Loucy (cell line): ENCODE data around the gene MUC7.

Source experiments
- H2AFZ ChIP-seq: fragments of 200-600 bp; sonication (generic); 2 replicates; pipeline ENCODE4 v1.6.0; 2016; ENCODE audit warnings: antibody characterized with exemption, mild to moderate bottlenecking, low read length, moderate library complexity
- H3F3A ChIP-seq: fragments of 200-600 bp; 2 replicates; pipeline ENCODE4 v1.6.0; 2016; ENCODE audit warnings: antibody characterized with exemption, low read depth, mild to moderate bottlenecking
- H3K27me3 ChIP-seq: fragments of 200-600 bp; sonication (generic); 2 replicates; pipeline ENCODE4 v1.6.1; 2014; ENCODE audit warnings: low read length, mild to moderate bottlenecking; ENCODE audit not compliant: insufficient read depth, poor library complexity, severe bottlenecking
- H3K36me3 ChIP-seq: fragments of 200-600 bp; sonication (generic); 2 replicates; pipeline ENCODE4 v1.6.1; 2016; ENCODE audit warnings: low read length; ENCODE audit not compliant: insufficient read depth
- H3K4me1 ChIP-seq: fragments of 200-600 bp; sonication (generic); 2 replicates; pipeline ENCODE4 v1.5.1; 2014; ENCODE audit warnings: low read length, mild to moderate bottlenecking; ENCODE audit not compliant: insufficient read depth, poor library complexity, severe bottlenecking
- H3K4me2 ChIP-seq: fragments of 200-600 bp; sonication (generic); 2 replicates; pipeline ENCODE4 v1.6.0; 2014; ENCODE audit warnings: antibody characterized with exemption, low read length, low read depth, mild to moderate bottlenecking; ENCODE audit not compliant: poor library complexity, severe bottlenecking
- H3K4me3 ChIP-seq: fragments of 200-600 bp; sonication (generic); 2 replicates; pipeline ENCODE4 v1.5.1; 2014; ENCODE audit warnings: low read length, mild to moderate bottlenecking, mixed read lengths; ENCODE audit not compliant: poor library complexity, severe bottlenecking
- H3K79me2 ChIP-seq: fragments of 200-600 bp; sonication (generic); 2 replicates; pipeline ENCODE4 v1.6.1; 2014; ENCODE audit warnings: low read length; ENCODE audit not compliant: insufficient read depth
- H3K9ac ChIP-seq: fragments of 200-600 bp; sonication (generic); 2 replicates; pipeline ENCODE4 v1.6.0; 2014; ENCODE audit warnings: mild to moderate bottlenecking, low read depth, low read length, moderate library complexity; ENCODE audit not compliant: poor library complexity, severe bottlenecking
- H3K9me2 ChIP-seq: fragments of 200-600 bp; sonication (generic); replicated peaks from 2 replicates; pipeline ENCODE4 v1.6.1; 2016; ENCODE audit warnings: low read depth, low read length, mixed read lengths
- H3K9me3 ChIP-seq: fragments of 200-600 bp; sonication (generic); 2 replicates; pipeline ENCODE4 v1.6.1; 2014; ENCODE audit warnings: mild to moderate bottlenecking, antibody characterized with exemption, low read length, low read depth; ENCODE audit not compliant: insufficient read depth
- H4K20me1 ChIP-seq: fragments of 200-600 bp; sonication (generic); 2 replicates; pipeline ENCODE4 v1.6.0; 2014; ENCODE audit warnings: antibody characterized with exemption, low read length, mild to moderate bottlenecking; ENCODE audit not compliant: insufficient read depth, poor library complexity, severe bottlenecking
- CTCF ChIP-seq: fragments of 200-600 bp; sonication (generic); conservative IDR thresholded peaks from 2 replicates; pipeline ENCODE4 v1.5.1; 2014; ENCODE audit warnings: mild to moderate bottlenecking, antibody characterized with exemption, low read length
- EZH2phosphoT487 ChIP-seq: fragments of 200-600 bp; IDR thresholded peaks from 2 replicates; pipeline ENCODE4 v1.6.1; 2018; ENCODE audit warnings: antibody characterized with exemption, mild to moderate bottlenecking, moderate library complexity, borderline replicate concordance

MUC7 gene

GRCh38 chr4:70449220-70449619 lies 22.8 kb upstream of the MUC7 start:
- no peaks in the 10 kb centered on the region for H3K9me2 ChIP-seq
- TF ChIP-seq EZH2phosphoT487 (no peak), CTCF (no peak)
- H3K27me3 ChIP-seq = no peaks in the 10 kb centered on the region
- no peak overlapping the region for H3K9ac ChIP-seq
- no peak overlapping the region for H3K4me2 ChIP-seq
- H3K4me1 ChIP-seq = no peaks in the 10 kb centered on the region
- H3K9me3 ChIP-seq = no peaks in the 10 kb centered on the region
- H2AFZ ChIP-seq = no peak overlapping the region
- H3K79me2 ChIP-seq = no peaks in the 10 kb centered on the region
- H3K36me3 ChIP-seq = no peaks in the 10 kb centered on the region
- H3K4me3 ChIP-seq = no peak overlapping the region
- no peaks in the 10 kb centered on the region for H3F3A ChIP-seq
- H4K20me1 ChIP-seq = no peaks in the 10 kb centered on the region

- no peaks in the 10 kb centered on the region for H3K4me1 ChIP-seq
- no peaks in the 10 kb centered on the region for H3F3A ChIP-seq
- H2AFZ ChIP-seq = no peak overlapping the region
- H3K9me2 ChIP-seq = no peaks in the 10 kb centered on the region
- H3K36me3 ChIP-seq = no peaks in the 10 kb centered on the region
- no peak overlapping the region for H3K9ac ChIP-seq
- H3K4me2 ChIP-seq = no peak overlapping the region
- TF ChIP-seq EZH2phosphoT487 = no peak
- no peak for TF ChIP-seq CTCF
- H3K27me3 ChIP-seq = no peaks in the 10 kb centered on the region
- no peak overlapping the region for H3K4me3 ChIP-seq
- no peaks in the 10 kb centered on the region for H3K9me3 ChIP-seq
- no peaks in the 10 kb centered on the region for H3K79me2 ChIP-seq
- H4K20me1 ChIP-seq = no peaks in the 10 kb centered on the region
These were observed 19.1 kb upstream of the MUC7 start for GRCh38 chr4:70452946-70453345.

- Histone ChIP-seq H3K27me3 (no peaks in the 10 kb centered on the region), H4K20me1 (no peaks in the 10 kb centered on the region), H3K79me2 (no peaks in the 10 kb centered on the region), H3K4me2 (no peak overlapping the region), H2AFZ (no peak overlapping the region), H3K36me3 (no peaks in the 10 kb centered on the region), H3K4me3 (no peak overlapping the region), H3K9me2 (no peaks in the 10 kb centered on the region; the same call in 1 of the 2 replicates), H3F3A (no peaks in the 10 kb centered on the region), H3K4me1 (no peaks in the 10 kb centered on the region), H3K9me3 (no peaks in the 10 kb centered on the region), H3K9ac (no peak overlapping the region)
- no peak for TF ChIP-seq EZH2phosphoT487
- no peak for TF ChIP-seq CTCF
These were observed 8.7 kb upstream of the MUC7 start for GRCh38 chr4:70463335-70463734.
